ENCODE results near the gene TRAF3IP1.

DNA sequence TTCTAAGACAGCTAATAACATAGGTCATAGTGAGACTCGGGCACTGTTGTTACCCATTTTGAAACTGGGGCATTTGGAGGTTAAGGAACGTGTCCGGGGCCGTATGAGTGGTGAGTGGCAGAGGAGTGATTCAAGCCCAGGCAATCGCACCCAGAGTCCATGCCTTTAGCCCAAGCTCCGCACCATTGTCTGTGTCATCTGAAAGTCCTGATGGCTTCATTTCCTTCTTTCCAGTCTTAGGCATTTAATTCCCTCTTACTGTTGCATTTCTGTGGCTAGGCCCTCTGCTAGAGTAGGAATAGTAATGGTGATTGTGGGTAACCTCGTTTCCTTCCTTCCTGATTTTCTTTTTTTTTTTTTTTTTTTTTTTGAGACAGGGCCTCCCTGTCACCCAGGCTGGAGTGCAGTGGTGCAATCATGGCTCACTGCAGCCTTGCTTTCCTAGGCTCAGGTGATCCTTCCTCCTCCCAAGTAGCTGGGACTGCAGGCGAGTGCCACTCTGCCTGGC is 56.6 kb downstream of the TRAF3IP1 start:
- TF ChIP-seq POLR2A (IDR thresholded peaks at IDR 0.05), result no peak
- TF ChIP-seq POLR2AphosphoS5 (IDR thresholded peaks at IDR 0.05), result no peak
- TF ChIP-seq, protein P1, sequence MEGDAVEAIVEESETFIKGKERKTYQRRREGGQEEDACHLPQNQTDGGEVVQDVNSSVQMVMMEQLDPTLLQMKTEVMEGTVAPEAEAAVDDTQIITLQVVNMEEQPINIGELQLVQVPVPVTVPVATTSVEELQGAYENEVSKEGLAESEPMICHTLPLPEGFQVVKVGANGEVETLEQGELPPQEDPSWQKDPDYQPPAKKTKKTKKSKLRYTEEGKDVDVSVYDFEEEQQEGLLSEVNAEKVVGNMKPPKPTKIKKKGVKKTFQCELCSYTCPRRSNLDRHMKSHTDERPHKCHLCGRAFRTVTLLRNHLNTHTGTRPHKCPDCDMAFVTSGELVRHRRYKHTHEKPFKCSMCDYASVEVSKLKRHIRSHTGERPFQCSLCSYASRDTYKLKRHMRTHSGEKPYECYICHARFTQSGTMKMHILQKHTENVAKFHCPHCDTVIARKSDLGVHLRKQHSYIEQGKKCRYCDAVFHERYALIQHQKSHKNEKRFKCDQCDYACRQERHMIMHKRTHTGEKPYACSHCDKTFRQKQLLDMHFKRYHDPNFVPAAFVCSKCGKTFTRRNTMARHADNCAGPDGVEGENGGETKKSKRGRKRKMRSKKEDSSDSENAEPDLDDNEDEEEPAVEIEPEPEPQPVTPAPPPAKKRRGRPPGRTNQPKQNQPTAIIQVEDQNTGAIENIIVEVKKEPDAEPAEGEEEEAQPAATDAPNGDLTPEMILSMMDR (IDR thresholded peaks at IDR 0.05), result no peak
